Mucosa of descending colon (tissue), 3 donors: ENCODE measurements around the gene DYNC1H1. TPM values are rescaled to one million over a fixed set of nuclear protein-coding genes. Genes with fewer than 3 reads are reported as not detected.

Experiments used
- ATAC-seq: fragments of 200-7000 bp; cut with Tn5 transposase; one replicate; pipeline ENCODE4 v1.9.1; 2020; ENCODE audit warnings: mild to moderate bottlenecking, moderate library complexity
- DNase-seq, 3 donors: peaks; one replicate each; pipeline ENCODE4 v3.0.0-alpha.2; 2020
- H3K36me3 ChIP-seq: fragments of 200-600 bp; one replicate; pipeline ENCODE4 v1.8.0; 2021; ENCODE audit warnings: low read depth, mild to moderate bottlenecking
- H3K4me1 ChIP-seq: fragments of 200-600 bp; one replicate; pipeline ENCODE4 v1.8.0; 2021; ENCODE audit warnings: low read depth, mild to moderate bottlenecking
- H3K4me3 ChIP-seq: fragments of 200-600 bp; one replicate; pipeline ENCODE4 v1.8.0; 2021; ENCODE audit warnings: mild to moderate bottlenecking
- H3K9me3 ChIP-seq: fragments of 200-600 bp; one replicate; pipeline ENCODE4 v1.8.0; 2021; ENCODE audit warnings: mild to moderate bottlenecking
- CTCF ChIP-seq: fragments of 200-600 bp; IDR thresholded peaks from one replicate; pipeline ENCODE4 v1.8.0; 2022; ENCODE audit warnings: antibody characterized with exemption, mild to moderate bottlenecking
- intact Hi-C, 2 donors: fragments of 100-400 bp; cut with DNase I in 1 of 2; cut with micrococcal nuclease in 1 of 2; formaldehyde crosslinking; loops; one replicate each; pipeline versions ENCODE4 v1.11.0 to v1.11.1; 2022; cut with DNase I, micrococcal nuclease
- total RNA-seq, 3 donors: library from RNA; stranded (reverse); fragmentation: NEBNext Ultra II Directional in 2 of 3; extraction: Animal tissue kit (Norgen Biotek cat#: 25700) in 2 of 3; gene quantifications; one replicate each; pipeline versions ENCODE4 v1.2.1 to v1.2.4, GENCODE V29; 2021 to 2023
- donor health status: DM: no; HTN: no; CAD: no; lungs with moderate emphysema.
- donor health status: DM: no; HTN: no; CAD: no.
- donor health status: DM: no; HTN: yes; CAD: no.

DYNC1H1 gene
- total RNA-seq, 3 donors from 2014 or later = 403 to 547 (median 409) TPM

- ATAC-seq (no peak), DNase-seq (no peak)
- Histone ChIP-seq H3K4me1 (no peaks in the 10 kb centered on the region), H3K36me3 (peaks cover 30% of the 10 kb centered on the region), H3K4me3 (no peak overlapping the region), H3K9me3 (no peaks in the 10 kb centered on the region)
- TF ChIP-seq CTCF = no peak
- intact Hi-C loops = no loop called here
Observed at GRCh38 chr14:102005336-102005735, 41.0 kb downstream of the DYNC1H1 start.

- no peak for DNase-seq
- Histone ChIP-seq H3K9me3 (no peaks in the 10 kb centered on the region), H3K4me3 (no peak overlapping the region), H3K4me1 (no peaks in the 10 kb centered on the region), H3K36me3 (peaks cover 33% of the 10 kb centered on the region)
- no peak for ATAC-seq
- no peak for TF ChIP-seq CTCF
- intact Hi-C loops = no loop called here
Observed at GRCh38 chr14:102007916-102008418, 43.6 kb downstream of the DYNC1H1 start.

- Histone ChIP-seq H3K4me1 (no peaks in the 10 kb centered on the region), H3K36me3 (peaks cover 32% of the 10 kb centered on the region), H3K9me3 (no peaks in the 10 kb centered on the region), H3K4me3 (no peak overlapping the region)
- no peak for TF ChIP-seq CTCF
- intact Hi-C loops = no loop called here
- ATAC-seq (no peak), DNase-seq (no peak)
Observed at GRCh38 chr14:102008891-102009290, 44.5 kb downstream of the DYNC1H1 start.

GRCh38 chr14:102011631-102012030, 47.3 kb downstream of the DYNC1H1 start:
- no peak for TF ChIP-seq CTCF
- Histone ChIP-seq H3K36me3 (peaks cover 41% of the 10 kb centered on the region), H3K9me3 (no peaks in the 10 kb centered on the region), H3K4me1 (no peaks in the 10 kb centered on the region), H3K4me3 (no peak overlapping the region)
- ATAC-seq (no peak), DNase-seq (no peak)
- intact Hi-C loops = no loop called here

GRCh38 chr14:102012336-102012735, 48.0 kb downstream of the DYNC1H1 start:
- no peak for TF ChIP-seq CTCF
- Histone ChIP-seq H3K4me3 (no peak overlapping the region), H3K9me3 (no peaks in the 10 kb centered on the region), H3K36me3 (peaks cover 42% of the 10 kb centered on the region), H3K4me1 (no peaks in the 10 kb centered on the region)
- ATAC-seq (no peak), DNase-seq (no peak)
- intact Hi-C loops = no loop called here

- intact Hi-C loops = no loop called here
- Histone ChIP-seq H3K9me3 (no peaks in the 10 kb centered on the region), H3K4me3 (no peak overlapping the region), H3K4me1 (no peaks in the 10 kb centered on the region), H3K36me3 (peaks cover 38% of the 10 kb centered on the region)
- no peak for TF ChIP-seq CTCF
- no peak for DNase-seq
- ATAC-seq = no peak
Observed at GRCh38 chr14:102013669-102014200, 49.4 kb downstream of the DYNC1H1 start.
